Natural killer cell (primary cell): Measurements from ENCODE around the gene BICDL2. TPM values are rescaled to one million over a fixed set of nuclear protein-coding genes. Genes with fewer than 3 reads are reported as not detected.

Experiments
- ATAC-seq, 3 donors: fragments of 150-1000 bp in 2 of 3; fragments of 200-7000 bp in 1 of 3; cut with Tn5 transposase; 1 replicate in 1 of 3; 2 replicates in 2 of 3; pipeline ENCODE4 v1.10.0; 2021; ENCODE audit warnings: mild to moderate bottlenecking in 2 of 3, moderate library complexity in 2 of 3
- DNase-seq, 2 donors: peaks; one replicate each; pipeline versions ENCODE4 v3.0.0 to v3.0.0-alpha.2; 2013 to 2021; ENCODE audit warnings: mixed read lengths in 1 of 2
- H3K27ac ChIP-seq: one replicate; pipeline ENCODE4 v1.5.1; 2013; ENCODE audit warnings: mild to moderate bottlenecking, low read length
- H3K27me3 ChIP-seq: one replicate; pipeline ENCODE4 v1.6.1; 2013; ENCODE audit warnings: low read length; ENCODE audit not compliant: control insufficient read depth, insufficient read depth
- H3K36me3 ChIP-seq: one replicate; pipeline ENCODE4 v1.6.1; 2013; ENCODE audit warnings: low read length; ENCODE audit not compliant: control insufficient read depth, insufficient read depth
- H3K4me1 ChIP-seq: one replicate; pipeline ENCODE4 v1.6.1; 2013; ENCODE audit warnings: low read length; ENCODE audit not compliant: control insufficient read depth, insufficient read depth
- H3K4me3 ChIP-seq: one replicate; pipeline ENCODE4 v1.5.1; 2013; ENCODE audit warnings: low read length
- H3K9me3 ChIP-seq: one replicate; pipeline ENCODE4 v1.6.1; 2013; ENCODE audit warnings: low read length; ENCODE audit not compliant: control insufficient read depth, insufficient read depth
- H3K27ac Mint-ChIP-seq, 2 donors: one replicate each; pipeline ENCODE4 v1.8.0; 2022; ENCODE audit warnings: mild to moderate bottlenecking in 2 of 2, mixed read lengths in 2 of 2, moderate library complexity in 1 of 2
- H3K27me3 Mint-ChIP-seq, 2 donors: one replicate each; pipeline ENCODE4 v1.8.0; 2022; ENCODE audit warnings: low read depth in 2 of 2, mixed read lengths in 2 of 2
- H3K36me3 Mint-ChIP-seq: one replicate; pipeline ENCODE4 v1.8.0; 2022; ENCODE audit warnings: mixed read lengths
- H3K4me1 Mint-ChIP-seq, 2 donors: one replicate each; pipeline ENCODE4 v1.8.0; 2022; ENCODE audit warnings: mixed read lengths in 2 of 2
- H3K4me3 Mint-ChIP-seq: one replicate; pipeline ENCODE4 v1.8.0; 2022; ENCODE audit warnings: mild to moderate bottlenecking, moderate library complexity, mixed read lengths
- H3K9me3 Mint-ChIP-seq, 2 donors: one replicate each; pipeline ENCODE4 v1.8.0; 2022; ENCODE audit warnings: mixed read lengths in 2 of 2
- WGBS: methylation state at CpG from one replicate; pipeline ENCODE4 v1.1.7; 2013; ENCODE audit warnings: missing lambda C conversion rate; ENCODE audit not compliant: insufficient coverage; 5-methylcytosine and 5-hydroxymethylcytosine counted together
- intact Hi-C: fragments of 100-400 bp; cut with micrococcal nuclease; formaldehyde crosslinking; loops from one replicate; pipeline ENCODE4 v1.14.2; 2022
- total RNA-seq, 4 donors: library from RNA; stranded (reverse); fragments of 120-200 nt in 1 of 4; gene quantifications; one replicate each; pipeline versions ENCODE4 v1.2.3 to v1.2.4, GENCODE V29; 2013 to 2022
- TF ChIP-seq, protein P1 (sequence below): fragments of 200-600 bp; IDR thresholded peaks from one replicate; pipeline ENCODE4 v1.8.0; 2022; ENCODE audit warnings: antibody characterized with exemption

Gene BICDL2
- total RNA-seq, 3 donors from 2014 or later (not counting 1 experiment from before 2014, with no cell fraction given) = not detected

DNA sequence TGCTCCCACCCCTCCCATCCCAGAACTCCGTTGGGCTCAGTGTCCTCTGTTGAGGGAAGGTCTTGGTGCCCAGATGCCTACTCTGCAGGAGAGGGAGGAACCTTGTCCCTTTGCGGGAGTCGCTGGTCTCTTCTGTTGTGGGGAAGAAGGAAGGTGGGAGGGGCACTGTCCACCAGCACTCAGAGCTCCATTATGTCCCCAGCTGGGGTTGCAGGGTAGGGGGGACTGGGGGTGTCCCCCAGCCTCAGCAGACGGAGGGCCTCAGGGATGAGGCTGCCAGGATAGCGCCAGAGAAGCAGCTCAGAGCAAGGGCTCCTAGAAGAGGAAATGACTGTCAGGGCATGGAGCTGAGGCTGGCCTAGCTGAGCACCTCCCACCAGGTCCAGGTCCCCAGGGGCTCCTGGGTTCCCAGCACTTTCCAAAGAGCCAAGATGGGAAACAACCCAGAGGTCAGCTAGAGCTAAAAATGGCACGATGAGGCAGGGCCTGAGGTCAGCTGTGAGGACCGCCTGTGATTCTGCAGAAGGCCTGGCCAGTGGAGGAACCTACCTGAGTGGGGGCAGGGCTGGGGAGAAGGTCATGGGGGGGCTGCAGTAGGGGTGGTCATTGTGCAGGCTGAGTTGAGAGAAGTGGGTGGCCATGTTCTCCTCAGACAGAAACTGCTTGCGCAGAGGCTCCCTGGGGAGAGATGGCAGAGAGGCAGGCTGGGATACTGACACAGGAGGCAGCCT is 13.9 kb downstream of the BICDL2 start:
- peaks cover 35 to 54% of the 10 kb centered on the region in 2 donors for H3K4me1 Mint-ChIP-seq
- peak overlapping the region; percentile 94 for H3K4me3 Mint-ChIP-seq
- H3K9me3 ChIP-seq = no peaks in the 10 kb centered on the region
- peaks cover 15% of the 10 kb centered on the region for H3K36me3 ChIP-seq
- intact Hi-C loops = no loop called here
- TF ChIP-seq, protein P1, sequence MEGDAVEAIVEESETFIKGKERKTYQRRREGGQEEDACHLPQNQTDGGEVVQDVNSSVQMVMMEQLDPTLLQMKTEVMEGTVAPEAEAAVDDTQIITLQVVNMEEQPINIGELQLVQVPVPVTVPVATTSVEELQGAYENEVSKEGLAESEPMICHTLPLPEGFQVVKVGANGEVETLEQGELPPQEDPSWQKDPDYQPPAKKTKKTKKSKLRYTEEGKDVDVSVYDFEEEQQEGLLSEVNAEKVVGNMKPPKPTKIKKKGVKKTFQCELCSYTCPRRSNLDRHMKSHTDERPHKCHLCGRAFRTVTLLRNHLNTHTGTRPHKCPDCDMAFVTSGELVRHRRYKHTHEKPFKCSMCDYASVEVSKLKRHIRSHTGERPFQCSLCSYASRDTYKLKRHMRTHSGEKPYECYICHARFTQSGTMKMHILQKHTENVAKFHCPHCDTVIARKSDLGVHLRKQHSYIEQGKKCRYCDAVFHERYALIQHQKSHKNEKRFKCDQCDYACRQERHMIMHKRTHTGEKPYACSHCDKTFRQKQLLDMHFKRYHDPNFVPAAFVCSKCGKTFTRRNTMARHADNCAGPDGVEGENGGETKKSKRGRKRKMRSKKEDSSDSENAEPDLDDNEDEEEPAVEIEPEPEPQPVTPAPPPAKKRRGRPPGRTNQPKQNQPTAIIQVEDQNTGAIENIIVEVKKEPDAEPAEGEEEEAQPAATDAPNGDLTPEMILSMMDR = no peak
- H3K27ac ChIP-seq = peak overlapping the region; percentile 3
- H3K4me1 ChIP-seq = peaks cover 68% of the 10 kb centered on the region
- DNase-seq (peak in 1 of 2 donors; percentile 41), ATAC-seq (no peak)
- H3K27me3 ChIP-seq = peaks cover 3% of the 10 kb centered on the region
- H3K27me3 Mint-ChIP-seq = no peaks in the 10 kb centered on the region
- H3K9me3 Mint-ChIP-seq = no peaks in the 10 kb centered on the region
- H3K27ac Mint-ChIP-seq = peak overlapping the region; percentile 91 to 92
- WGBS = 74% methylated on average over 7 of the region's 8 CpGs
- H3K36me3 Mint-ChIP-seq = no peaks in the 10 kb centered on the region
- no peak overlapping the region for H3K4me3 ChIP-seq

DNA sequence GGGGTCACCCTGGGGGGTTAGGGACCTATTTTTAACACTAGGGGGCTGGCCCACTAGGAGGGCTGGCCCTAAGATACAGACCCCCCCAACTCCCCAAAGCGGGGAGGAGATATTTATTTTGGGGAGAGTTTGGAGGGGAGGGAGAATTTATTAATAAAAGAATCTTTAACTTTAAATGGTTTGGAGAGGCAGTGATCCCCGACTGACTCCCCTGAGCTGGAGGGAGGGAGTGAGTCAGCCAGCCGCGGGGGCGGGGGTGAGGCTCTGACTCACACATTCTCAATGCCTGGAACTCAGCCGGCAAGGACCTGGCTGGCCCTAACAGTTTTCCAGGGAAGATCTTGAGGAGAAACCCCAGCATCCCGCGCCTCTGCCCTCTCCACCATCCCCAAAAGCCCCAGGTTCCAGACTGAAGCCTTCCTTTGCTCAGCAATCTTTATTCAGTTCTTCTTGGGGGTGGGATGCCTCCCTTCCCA is 14.5 kb downstream of the BICDL2 start:
- Mint-ChIP-seq H3K27ac (peak overlapping the region; percentile 91 to 92), H3K36me3 (no peaks in the 10 kb centered on the region), H3K27me3 (no peaks in the 10 kb centered on the region), H3K4me3 (peak overlapping the region; percentile 94), H3K9me3 (no peaks in the 10 kb centered on the region), H3K4me1 (peaks cover 35 to 54% of the 10 kb centered on the region in 2 donors)
- H3K27ac ChIP-seq = peak overlapping the region; percentile 3
- H3K27me3 ChIP-seq = peaks cover 6% of the 10 kb centered on the region
- WGBS = 35% methylated on average over 7 of the region's 8 CpGs
- H3K4me1 ChIP-seq = peaks cover 66% of the 10 kb centered on the region
- H3K36me3 ChIP-seq = peaks cover 13% of the 10 kb centered on the region
- DNase-seq (peak; percentile 78 to 81), ATAC-seq (peak; percentile 18 to 36 (median 34))
- H3K9me3 ChIP-seq = no peaks in the 10 kb centered on the region
- TF ChIP-seq, protein P1 = no peak
- no peak overlapping the region for H3K4me3 ChIP-seq
- intact Hi-C loops = no loop called here

DNA sequence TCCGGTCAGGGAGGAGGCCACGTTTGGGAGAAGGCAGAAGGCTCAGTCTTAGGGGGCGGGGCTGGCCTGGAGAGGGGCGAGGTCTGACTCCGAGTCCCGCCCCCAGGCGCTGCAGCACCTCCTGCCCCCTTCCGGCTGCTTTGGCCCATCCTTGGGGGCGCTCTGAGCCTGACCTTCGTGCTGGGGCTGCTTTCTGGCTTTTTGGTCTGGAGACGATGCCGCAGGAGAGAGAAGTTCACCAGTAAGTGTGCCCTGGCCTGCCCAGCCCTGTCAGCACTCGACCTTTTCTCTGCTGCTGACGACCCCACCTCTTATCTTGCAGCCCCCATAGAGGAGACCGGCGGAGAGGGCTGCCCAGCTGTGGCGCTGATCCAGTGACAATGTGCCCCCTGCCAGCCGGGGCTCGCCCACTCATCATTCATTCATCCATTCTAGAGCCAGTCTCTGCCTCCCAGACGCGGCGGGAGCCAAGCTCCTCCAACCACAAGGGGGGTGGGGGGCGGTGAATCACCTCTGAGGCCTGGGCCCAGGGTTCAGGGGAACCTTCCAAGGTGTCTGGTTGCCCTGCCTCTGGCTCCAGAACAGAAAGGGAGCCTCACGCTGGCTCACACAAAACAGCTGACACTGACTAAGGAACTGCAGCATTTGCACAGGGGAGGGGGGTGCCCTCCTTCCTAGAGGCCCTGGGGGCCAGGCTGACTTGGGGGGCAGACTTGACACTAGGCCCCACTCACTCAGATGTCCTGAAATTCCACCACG is 15.1 kb downstream of the BICDL2 start:
- intact Hi-C loops = no loop called here
- Histone ChIP-seq H3K36me3 (peaks cover 7% of the 10 kb centered on the region), H3K27me3 (peaks cover 6% of the 10 kb centered on the region), H3K27ac (peak overlapping the region; percentile 1), H3K4me1 (peaks cover 66% of the 10 kb centered on the region), H3K4me3 (peak overlapping the region; percentile 52), H3K9me3 (no peaks in the 10 kb centered on the region)
- peak; percentile 70 to 82 for DNase-seq
- 20% methylated on average over 25 of the region's 25 CpGs for WGBS
- Mint-ChIP-seq H3K27ac (peak overlapping the region; percentile 91 to 92), H3K9me3 (no peaks in the 10 kb centered on the region), H3K27me3 (no peaks in the 10 kb centered on the region), H3K4me3 (peak overlapping the region; percentile 94), H3K4me1 (peaks cover 35 to 54% of the 10 kb centered on the region in 2 donors), H3K36me3 (no peaks in the 10 kb centered on the region)
- TF ChIP-seq, protein P1 = peak; percentile 11
- peak; percentile 32 to 56 (median 35) for ATAC-seq
